SU-DHL-6 (cell line): ENCODE results near the gene THOC7.

ENCODE experiments used
- EZH2phosphoT487 ChIP-seq: fragments of 200-600 bp; sonication (generic), shearing (Covaris generic); conservative IDR thresholded peaks from 2 replicates; pipeline ENCODE4 v1.6.1; 2018; ENCODE audit warnings: mild to moderate bottlenecking, antibody characterized with exemption, low read length, moderate library complexity, mixed read lengths
- TF ChIP-seq, protein P1 (sequence below): fragments of 200-600 bp; sonication (generic); IDR thresholded peaks from one replicate; pipeline ENCODE4 v1.5.1; 2017; ENCODE audit warnings: antibody characterized with exemption, mild to moderate bottlenecking, low read length, moderate library complexity; ENCODE audit not compliant: insufficient read depth, poor library complexity, severe bottlenecking

DNA sequence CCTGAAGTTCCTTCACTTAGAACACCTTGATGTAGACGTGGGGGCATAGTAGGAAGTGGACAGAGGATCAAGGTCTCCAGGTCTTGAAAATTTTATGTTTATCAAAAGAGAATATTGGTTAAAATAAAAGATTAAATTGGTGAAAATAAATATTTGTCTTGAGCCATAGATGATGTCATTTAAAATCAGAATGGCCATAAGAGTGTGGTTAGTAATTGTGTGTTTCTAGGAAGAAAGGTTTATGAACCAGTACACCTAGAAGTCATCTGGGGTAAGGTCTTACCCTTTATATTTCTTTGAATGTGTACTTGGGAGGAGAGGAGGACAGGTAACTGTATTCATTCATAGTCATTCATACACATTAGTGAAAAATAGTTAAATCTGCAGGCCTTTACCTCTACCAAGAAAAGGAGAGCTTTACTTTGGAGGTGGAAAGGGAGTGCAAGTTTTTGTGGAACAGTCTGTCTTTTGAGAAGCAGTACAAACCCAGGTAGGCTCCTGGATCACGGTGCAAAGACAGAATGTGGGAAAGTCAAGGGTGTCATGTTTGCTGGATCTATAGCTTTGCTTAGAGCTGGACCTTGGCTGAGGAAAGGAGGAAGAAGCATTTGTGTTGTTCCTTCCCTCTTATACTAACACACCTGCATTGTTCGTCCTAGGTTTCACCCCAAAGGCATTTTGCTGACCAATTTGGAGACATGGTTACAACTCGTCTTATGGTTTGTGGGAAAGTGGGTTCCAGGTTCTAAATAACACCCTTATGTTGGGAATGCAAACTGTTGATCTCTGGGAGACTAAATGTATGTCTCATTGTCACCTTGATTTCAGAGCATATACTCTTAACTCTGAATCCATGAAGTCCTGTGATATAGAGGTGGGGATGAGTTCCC, 42.4 kb upstream of the THOC7 start:
- no peak for TF ChIP-seq EZH2phosphoT487
- TF ChIP-seq, protein P1, sequence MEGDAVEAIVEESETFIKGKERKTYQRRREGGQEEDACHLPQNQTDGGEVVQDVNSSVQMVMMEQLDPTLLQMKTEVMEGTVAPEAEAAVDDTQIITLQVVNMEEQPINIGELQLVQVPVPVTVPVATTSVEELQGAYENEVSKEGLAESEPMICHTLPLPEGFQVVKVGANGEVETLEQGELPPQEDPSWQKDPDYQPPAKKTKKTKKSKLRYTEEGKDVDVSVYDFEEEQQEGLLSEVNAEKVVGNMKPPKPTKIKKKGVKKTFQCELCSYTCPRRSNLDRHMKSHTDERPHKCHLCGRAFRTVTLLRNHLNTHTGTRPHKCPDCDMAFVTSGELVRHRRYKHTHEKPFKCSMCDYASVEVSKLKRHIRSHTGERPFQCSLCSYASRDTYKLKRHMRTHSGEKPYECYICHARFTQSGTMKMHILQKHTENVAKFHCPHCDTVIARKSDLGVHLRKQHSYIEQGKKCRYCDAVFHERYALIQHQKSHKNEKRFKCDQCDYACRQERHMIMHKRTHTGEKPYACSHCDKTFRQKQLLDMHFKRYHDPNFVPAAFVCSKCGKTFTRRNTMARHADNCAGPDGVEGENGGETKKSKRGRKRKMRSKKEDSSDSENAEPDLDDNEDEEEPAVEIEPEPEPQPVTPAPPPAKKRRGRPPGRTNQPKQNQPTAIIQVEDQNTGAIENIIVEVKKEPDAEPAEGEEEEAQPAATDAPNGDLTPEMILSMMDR, result no peak
